Kidney (tissue), 14 donors: ENCODE measurements around the gene KSR1. TPM values are rescaled to one million over a fixed set of nuclear protein-coding genes. Genes with fewer than 3 reads are reported as not detected.

ENCODE experiments used
- DNase-seq, 5 donors: peaks; one replicate each; pipeline ENCODE4 v3.0.0-alpha.2; 2013 to 2020
- FAIRE-seq: peaks from 2 replicates; lab custom pipeline; 2012; peaks lifted over from hg19 to GRCh38; lab: Jason Lieb, UNC
- H3K27ac ChIP-seq, 2 donors: one replicate each; pipeline ENCODE4 v1.7.0; 2013; ENCODE audit warnings: low read depth in 2 of 2, low read length in 2 of 2, inconsistent platforms in 1 of 2
- H3K27me3 ChIP-seq: one replicate; pipeline ENCODE4 v1.7.1; 2013; ENCODE audit warnings: low read length, inconsistent platforms; ENCODE audit not compliant: control insufficient read depth, insufficient read depth
- H3K36me3 ChIP-seq, 3 donors: one replicate each; pipeline versions ENCODE4 v1.7.0 to v1.7.1; 2013; ENCODE audit warnings: low read length in 3 of 3, control low read depth in 1 of 3, inconsistent platforms in 1 of 3; ENCODE audit not compliant: insufficient read depth in 3 of 3, control insufficient read depth in 2 of 3
- H3K4me1 ChIP-seq, 3 donors: one replicate each; pipeline versions ENCODE4 v1.7.0 to v1.7.1; 2013; ENCODE audit warnings: low read length in 3 of 3, inconsistent platforms in 1 of 3, low read depth in 1 of 3; ENCODE audit not compliant: control insufficient read depth in 2 of 3, insufficient read depth in 2 of 3
- H3K4me3 ChIP-seq, 3 donors: one replicate each; pipeline versions ENCODE4 v1.7.0 to v1.8.1; 2013; ENCODE audit warnings: low read length in 3 of 3, control low read depth in 1 of 3, inconsistent platforms in 1 of 3
- H3K9ac ChIP-seq, 3 donors: one replicate each; pipeline versions ENCODE4 v1.7.0 to v1.7.1; 2013; ENCODE audit warnings: low read length in 3 of 3, control low read depth in 1 of 3, inconsistent platforms in 1 of 3
- H3K9me3 ChIP-seq, 3 donors: one replicate each; pipeline versions ENCODE4 v1.7.0 to v1.7.1; 2013; ENCODE audit warnings: low read length in 3 of 3, control low read depth in 1 of 3, inconsistent platforms in 1 of 3; ENCODE audit not compliant: control insufficient read depth in 2 of 3, insufficient read depth in 1 of 3
- intact Hi-C: fragments of 100-400 bp; cut with DNase I; formaldehyde crosslinking; loops from one replicate; pipeline ENCODE4 v1.11.1; 2022
- polyA plus RNA-seq: library from polyadenylated mRNA; stranded (reverse); fragments of 350-450 nt; fragmentation: Illumina TruSeq; extraction: RNeasy Lipid Tissue Mini Kit (QIAGEN cat#74804); gene quantifications from one replicate; pipeline ENCODE4 v1.2.3, GENCODE V29; 2014; ENCODE audit warnings: low read depth, low replicate concordance; ENCODE audit not compliant: insufficient read depth
- total RNA-seq: library from RNA; stranded (reverse); fragmentation: NEBNext Ultra II Directional; extraction: Animal tissue kit (Norgen Biotek cat#: 25700); gene quantifications from one replicate; pipeline ENCODE4 v1.2.1, GENCODE V29; 2021
- TF ChIP-seq, protein P1 (sequence below): IDR thresholded peaks from 3 replicates; pipeline ENCODE4 v1.5.1; 2012; ENCODE audit warnings: mild to moderate bottlenecking, moderate library complexity, borderline replicate concordance; ENCODE audit not compliant: insufficient read depth; ENCODE audit errors: extremely low read depth
- donor health status: control.
- donor health status: control.
- donor health status: control.
- donor health status: control.
- donor health status: control.
- donor health status: DM: yes; HTN: yes; CAD: no.
- donor health status: Normal renal cell carcinoma (clear cell type).

KSR1 gene
- total and polyA plus RNA-seq, 2 donors from 2014 or later = 11.7 to 97.3 TPM

DNA sequence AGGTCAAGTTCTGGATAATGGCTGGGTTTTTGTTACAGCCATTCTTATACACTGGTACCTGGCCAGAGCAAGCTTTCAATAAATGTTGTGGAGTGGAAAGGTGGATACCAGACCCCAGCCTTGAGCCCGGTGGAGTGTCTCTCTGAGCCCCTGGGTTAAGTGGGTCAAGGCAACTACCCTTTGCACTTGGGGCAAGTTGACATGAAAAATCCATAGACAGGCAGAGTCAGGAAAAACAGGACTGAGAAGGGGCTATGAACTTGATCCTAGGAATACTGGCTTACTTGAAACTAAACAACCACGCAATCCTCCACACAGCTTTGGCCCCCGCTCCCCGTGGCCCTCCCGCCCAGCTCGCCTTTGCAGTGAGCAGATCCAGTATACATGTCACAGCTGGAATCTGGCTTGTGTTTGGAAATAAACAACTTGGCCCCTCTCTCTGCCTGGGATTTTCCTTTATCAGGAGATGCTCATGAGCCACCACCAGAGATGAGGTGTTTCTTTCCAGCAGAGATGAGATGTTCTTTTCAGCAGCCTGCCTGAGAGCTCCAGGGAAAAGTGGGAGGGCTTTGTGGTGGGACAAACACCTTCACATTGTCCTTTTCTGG is 65.9 kb downstream of the KSR1 start:
- TF ChIP-seq, protein P1, sequence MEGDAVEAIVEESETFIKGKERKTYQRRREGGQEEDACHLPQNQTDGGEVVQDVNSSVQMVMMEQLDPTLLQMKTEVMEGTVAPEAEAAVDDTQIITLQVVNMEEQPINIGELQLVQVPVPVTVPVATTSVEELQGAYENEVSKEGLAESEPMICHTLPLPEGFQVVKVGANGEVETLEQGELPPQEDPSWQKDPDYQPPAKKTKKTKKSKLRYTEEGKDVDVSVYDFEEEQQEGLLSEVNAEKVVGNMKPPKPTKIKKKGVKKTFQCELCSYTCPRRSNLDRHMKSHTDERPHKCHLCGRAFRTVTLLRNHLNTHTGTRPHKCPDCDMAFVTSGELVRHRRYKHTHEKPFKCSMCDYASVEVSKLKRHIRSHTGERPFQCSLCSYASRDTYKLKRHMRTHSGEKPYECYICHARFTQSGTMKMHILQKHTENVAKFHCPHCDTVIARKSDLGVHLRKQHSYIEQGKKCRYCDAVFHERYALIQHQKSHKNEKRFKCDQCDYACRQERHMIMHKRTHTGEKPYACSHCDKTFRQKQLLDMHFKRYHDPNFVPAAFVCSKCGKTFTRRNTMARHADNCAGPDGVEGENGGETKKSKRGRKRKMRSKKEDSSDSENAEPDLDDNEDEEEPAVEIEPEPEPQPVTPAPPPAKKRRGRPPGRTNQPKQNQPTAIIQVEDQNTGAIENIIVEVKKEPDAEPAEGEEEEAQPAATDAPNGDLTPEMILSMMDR = no peak
- intact Hi-C loops = no loop called here
- no peaks in the 10 kb centered on the region for H3K36me3 ChIP-seq
- no peaks in the 10 kb centered on the region for H3K9me3 ChIP-seq
- H3K4me1 ChIP-seq = peaks cover 2 to 16% (median 14%) of the 10 kb centered on the region in 3 donors
- H3K27me3 ChIP-seq = no peaks in the 10 kb centered on the region
- no peak overlapping the region for H3K4me3 ChIP-seq
- no peak overlapping the region for H3K9ac ChIP-seq
- no peak for FAIRE-seq
- no peak for DNase-seq
- H3K27ac ChIP-seq = no peak overlapping the region

DNA sequence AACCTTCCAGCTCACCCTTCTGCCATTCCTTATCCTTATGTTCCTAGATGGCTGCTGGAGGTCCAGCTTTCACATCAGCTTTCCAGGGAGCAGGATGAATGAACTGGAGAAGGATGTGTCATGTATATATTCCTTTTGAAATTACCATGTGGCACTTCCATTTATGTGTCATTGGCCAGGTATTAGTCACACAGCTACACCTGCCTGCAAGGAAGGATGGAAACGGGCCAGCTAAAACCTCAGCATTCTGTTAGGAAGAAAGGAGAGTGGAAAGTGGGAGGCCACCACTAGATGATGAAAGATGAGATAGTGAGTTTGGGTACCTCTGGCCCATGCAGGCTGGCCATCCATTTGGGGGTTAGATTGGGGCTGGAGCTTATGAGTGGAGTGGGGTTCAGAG is 67.5 kb downstream of the KSR1 start:
- intact Hi-C loops = no loop called here
- H3K9ac ChIP-seq = no peak overlapping the region
- peaks cover 2 to 16% (median 11%) of the 10 kb centered on the region in 3 donors for H3K4me1 ChIP-seq
- H3K9me3 ChIP-seq = no peaks in the 10 kb centered on the region
- H3K4me3 ChIP-seq = no peak overlapping the region
- H3K36me3 ChIP-seq = no peaks in the 10 kb centered on the region
- H3K27me3 ChIP-seq = no peaks in the 10 kb centered on the region
- TF ChIP-seq, protein P1 = no peak
- FAIRE-seq (no peak), DNase-seq (no peak)
- H3K27ac ChIP-seq = no peak overlapping the region

DNA sequence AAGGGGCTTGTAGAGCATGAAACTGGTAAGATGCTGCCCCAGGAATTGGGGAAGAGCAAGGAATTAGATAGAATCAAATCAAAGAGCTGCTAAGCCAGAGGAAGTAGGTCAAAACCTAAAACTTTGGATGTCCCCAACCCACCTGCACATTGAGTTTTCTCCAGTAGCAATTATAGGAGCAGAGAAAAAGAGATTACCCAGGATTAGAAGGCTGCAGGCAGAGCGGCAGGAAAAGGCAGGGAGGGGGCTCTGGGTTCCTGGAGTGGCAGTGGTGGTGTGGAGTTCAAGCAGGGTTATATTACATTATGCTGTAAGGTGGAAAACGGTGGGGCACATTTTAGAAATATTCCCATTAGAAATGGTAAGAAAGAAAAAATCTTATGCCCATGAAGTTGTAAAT is 68.3 kb downstream of the KSR1 start:
- Histone ChIP-seq H3K36me3 (no peaks in the 10 kb centered on the region), H3K27me3 (no peaks in the 10 kb centered on the region), H3K9ac (no peak overlapping the region), H3K9me3 (no peaks in the 10 kb centered on the region), H3K4me1 (peaks cover 2 to 16% (median 8%) of the 10 kb centered on the region in 3 donors), H3K4me3 (no peak overlapping the region), H3K27ac (no peak overlapping the region)
- TF ChIP-seq, protein P1 = no peak
- no peak for DNase-seq
- FAIRE-seq = no peak
- intact Hi-C loops = no loop called here

DNA sequence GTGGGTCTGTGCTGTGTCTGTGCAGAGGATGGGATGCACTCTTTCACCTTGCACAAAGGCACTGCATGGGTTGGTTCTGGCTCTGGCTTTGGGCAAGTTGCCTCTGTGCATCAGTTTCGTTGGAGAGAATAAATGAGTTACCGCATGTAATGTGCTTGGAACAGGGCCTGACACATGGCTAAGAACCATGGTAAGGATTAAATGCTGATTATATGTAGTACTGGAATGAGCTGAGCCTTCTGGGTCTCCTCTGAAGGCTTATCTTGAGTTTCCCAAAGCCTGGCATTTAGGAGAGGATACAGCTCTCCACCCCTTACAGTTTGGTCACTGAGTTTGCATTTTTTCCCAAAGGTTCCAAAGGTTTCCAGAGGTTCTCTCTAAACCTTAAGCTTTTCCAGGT is 69.1 kb downstream of the KSR1 start:
- H3K4me3 ChIP-seq = no peak overlapping the region
- H3K4me1 ChIP-seq = peaks cover 2 to 19% (median 6%) of the 10 kb centered on the region in 3 donors
- no peak for DNase-seq
- H3K9me3 ChIP-seq = no peaks in the 10 kb centered on the region
- intact Hi-C loops = no loop called here
- no peak for FAIRE-seq
- no peak overlapping the region for H3K27ac ChIP-seq
- TF ChIP-seq, protein P1 = no peak
- no peaks in the 10 kb centered on the region for H3K27me3 ChIP-seq
- no peak overlapping the region for H3K9ac ChIP-seq
- no peaks in the 10 kb centered on the region for H3K36me3 ChIP-seq
